ENCODE results near the gene PHLPP1.

Gene PHLPP1

GRCh38 chr18:62736077-62736855 lies 20.9 kb downstream of the PHLPP1 start:
- Histone ChIP-seq H3K23ac (ENCODE audit: low read depth, low read length, poor library complexity) (no peak overlapping the region), H2BK12ac (ENCODE audit: low read length) (no peak overlapping the region), H2BK5ac (ENCODE audit: low read length) (no peak overlapping the region), H3K79me1 (ENCODE audit: low read depth, low read length) (no peaks in the 10 kb centered on the region), H3K27ac (replicated peaks; ENCODE audit: low read length) (no peak overlapping the region), H4K8ac (ENCODE audit: low read depth, low read length) (no peak overlapping the region), H3K14ac (ENCODE audit: low read length) (no peak overlapping the region), H3K4ac (ENCODE audit: low read length) (no peak overlapping the region), H3K4me2 (ENCODE audit: insufficient read depth, low read length, poor library complexity, severe bottlenecking) (no peak overlapping the region), H3K18ac (ENCODE audit: low read length) (no peak overlapping the region), H3K4me3 (ENCODE audit: low read length in 2 of 2) (no peak overlapping the region), H2AK5ac (ENCODE audit: low read depth, low read length) (no peak overlapping the region), H2BK120ac (ENCODE audit: low read depth, low read length) (no peak overlapping the region), H4K91ac (ENCODE audit: low read depth, low read length, poor library complexity) (no peak overlapping the region), H3K4me1 (ENCODE audit: control insufficient read depth in 2 of 2, insufficient read depth in 1 of 2, low read depth in 1 of 2, low read length in 2 of 2) (peaks cover 3 to 4% of the 10 kb centered on the region in 2 donors), H3K9me3 (replicated peaks in 1 of 2; ENCODE audit: control insufficient read depth in 2 of 2, insufficient read depth in 1 of 2, low read depth in 1 of 2, low read length in 2 of 2) (peaks cover 4 to 27% of the 10 kb centered on the region in 2 donors), H3K9ac (ENCODE audit: low read depth, low read length, poor library complexity) (no peak overlapping the region), H2BK15ac (ENCODE audit: low read length) (no peak overlapping the region), H3K36me3 (replicated peaks in 1 of 2; ENCODE audit: control insufficient read depth in 2 of 2, insufficient read depth in 2 of 2, low read length in 2 of 2) (no peaks in the 10 kb centered on the region), H2AFZ (ENCODE audit: low read length) (no peak overlapping the region), H3K27me3 (ENCODE audit: control insufficient read depth in 3 of 3, insufficient read depth in 3 of 3, low read depth in 1 of 3, low read length in 3 of 3) (no peaks in the 10 kb centered on the region)
- no peak for DNase-seq (ENCODE audit: low spot score)
- WGBS, 2 donors (ENCODE audit: extremely low coverage in 2 of 2, insufficient read length in 2 of 2, insufficient replicate concordance in 1 of 2): no CpG with 5 or more reads among the region's 4 CpGs

DNA sequence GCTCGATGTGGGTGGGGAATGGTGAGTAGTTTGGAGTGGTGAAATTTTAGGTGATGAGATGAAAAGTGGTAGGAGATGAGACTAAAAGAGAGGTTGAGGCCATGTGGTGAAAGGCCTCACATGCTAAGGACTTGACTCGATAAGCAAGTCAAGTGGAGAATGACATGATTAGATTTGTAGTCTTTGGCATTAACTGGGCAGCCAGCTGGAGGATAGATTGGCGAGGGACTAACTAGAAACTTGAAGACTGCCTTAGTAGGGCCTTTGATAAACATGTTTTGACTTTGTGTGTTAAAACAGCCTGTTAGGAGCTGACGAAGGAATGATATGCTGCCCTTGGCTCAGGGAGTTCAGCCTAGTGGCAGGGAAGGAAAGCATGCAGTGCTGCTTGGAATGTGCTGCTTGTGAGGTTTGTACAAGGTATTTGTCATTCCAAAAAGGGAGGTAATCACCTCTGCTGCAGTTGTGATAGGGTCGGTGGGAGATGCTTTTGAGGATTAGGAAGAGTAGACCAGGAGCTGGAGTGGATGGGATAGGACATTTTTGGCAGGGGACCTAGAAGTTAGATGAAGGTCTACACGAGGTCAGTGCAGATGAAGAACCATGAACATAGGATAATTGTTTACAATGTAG lies 22.0 kb downstream of the PHLPP1 start:
- no peak overlapping the region for H3K4me2 ChIP-seq (ENCODE audit: insufficient read depth, low read length, poor library complexity, severe bottlenecking)
- no peak overlapping the region for H3K23ac ChIP-seq (ENCODE audit: low read depth, low read length, poor library complexity)
- no peak overlapping the region for H2BK5ac ChIP-seq (ENCODE audit: low read length)
- no peaks in the 10 kb centered on the region for H3K79me1 ChIP-seq (ENCODE audit: low read depth, low read length)
- H3K36me3 ChIP-seq (replicated peaks in 1 of 2; ENCODE audit: control insufficient read depth in 2 of 2, insufficient read depth in 2 of 2, low read length in 2 of 2): no peaks in the 10 kb centered on the region
- H3K27ac ChIP-seq (replicated peaks; ENCODE audit: low read length): no peak overlapping the region
- no peak overlapping the region for H4K91ac ChIP-seq (ENCODE audit: low read depth, low read length, poor library complexity)
- H2BK15ac ChIP-seq (ENCODE audit: low read length): no peak overlapping the region
- no peak overlapping the region for H2BK120ac ChIP-seq (ENCODE audit: low read depth, low read length)
- H3K4ac ChIP-seq (ENCODE audit: low read length): no peak overlapping the region
- no peak for DNase-seq (ENCODE audit: low spot score)
- no peaks in the 10 kb centered on the region for H3K27me3 ChIP-seq (ENCODE audit: control insufficient read depth in 3 of 3, insufficient read depth in 3 of 3, low read depth in 1 of 3, low read length in 3 of 3)
- H2AFZ ChIP-seq (ENCODE audit: low read length): no peak overlapping the region
- H3K4me3 ChIP-seq (ENCODE audit: low read length in 2 of 2): no peak overlapping the region
- peaks cover 1 to 17% of the 10 kb centered on the region in 2 donors for H3K9me3 ChIP-seq (replicated peaks in 1 of 2; ENCODE audit: control insufficient read depth in 2 of 2, insufficient read depth in 1 of 2, low read depth in 1 of 2, low read length in 2 of 2)
- no peak overlapping the region for H3K9ac ChIP-seq (ENCODE audit: low read depth, low read length, poor library complexity)
- no peak overlapping the region for H4K8ac ChIP-seq (ENCODE audit: low read depth, low read length)
- 100% methylated on average over 1 of the region's 6 CpGs; no CpG with 5 or more reads in 1 of the 2 donors for WGBS, 2 donors (ENCODE audit: extremely low coverage in 2 of 2, insufficient read length in 2 of 2, insufficient replicate concordance in 1 of 2)
- no peak overlapping the region for H3K18ac ChIP-seq (ENCODE audit: low read length)
- no peak overlapping the region for H2AK5ac ChIP-seq (ENCODE audit: low read depth, low read length)
- no peak overlapping the region for H3K14ac ChIP-seq (ENCODE audit: low read length)
- peaks cover 5 to 7% of the 10 kb centered on the region in 2 donors for H3K4me1 ChIP-seq (ENCODE audit: control insufficient read depth in 2 of 2, insufficient read depth in 1 of 2, low read depth in 1 of 2, low read length in 2 of 2)
- no peak overlapping the region for H2BK12ac ChIP-seq (ENCODE audit: low read length)

GRCh38 chr18:62738639-62739038 lies 23.3 kb downstream of the PHLPP1 start:
- Histone ChIP-seq H3K4ac (ENCODE audit: low read length) (no peak overlapping the region), H3K4me2 (ENCODE audit: insufficient read depth, low read length, poor library complexity, severe bottlenecking) (no peak overlapping the region), H3K36me3 (replicated peaks in 1 of 2; ENCODE audit: control insufficient read depth in 2 of 2, insufficient read depth in 2 of 2, low read length in 2 of 2) (no peaks in the 10 kb centered on the region), H3K9ac (ENCODE audit: low read depth, low read length, poor library complexity) (no peak overlapping the region), H3K23ac (ENCODE audit: low read depth, low read length, poor library complexity) (no peak overlapping the region), H3K27me3 (ENCODE audit: control insufficient read depth in 3 of 3, insufficient read depth in 3 of 3, low read depth in 1 of 3, low read length in 3 of 3) (no peaks in the 10 kb centered on the region), H3K27ac (replicated peaks; ENCODE audit: low read length) (no peak overlapping the region), H2AK5ac (ENCODE audit: low read depth, low read length) (no peak overlapping the region), H4K91ac (ENCODE audit: low read depth, low read length, poor library complexity) (no peak overlapping the region), H2BK15ac (ENCODE audit: low read length) (no peak overlapping the region), H2BK120ac (ENCODE audit: low read depth, low read length) (no peak overlapping the region), H3K4me1 (ENCODE audit: control insufficient read depth in 2 of 2, insufficient read depth in 1 of 2, low read depth in 1 of 2, low read length in 2 of 2) (peaks cover 5 to 7% of the 10 kb centered on the region in 2 donors), H4K8ac (ENCODE audit: low read depth, low read length) (no peak overlapping the region), H3K4me3 (ENCODE audit: low read length in 2 of 2) (no peak overlapping the region), H2BK5ac (ENCODE audit: low read length) (no peak overlapping the region), H2BK12ac (ENCODE audit: low read length) (no peak overlapping the region), H3K9me3 (replicated peaks in 1 of 2; ENCODE audit: control insufficient read depth in 2 of 2, insufficient read depth in 1 of 2, low read depth in 1 of 2, low read length in 2 of 2) (peaks cover 0 to 4% of the 10 kb centered on the region in 2 donors), H3K18ac (ENCODE audit: low read length) (no peak overlapping the region), H2AFZ (ENCODE audit: low read length) (no peak overlapping the region), H3K14ac (ENCODE audit: low read length) (no peak overlapping the region), H3K79me1 (ENCODE audit: low read depth, low read length) (no peaks in the 10 kb centered on the region)
- no CpG with 5 or more reads among the region's 1 CpG for WGBS, 2 donors (ENCODE audit: extremely low coverage in 2 of 2, insufficient read length in 2 of 2, insufficient replicate concordance in 1 of 2)
- no peak for DNase-seq (ENCODE audit: low spot score)

DNA sequence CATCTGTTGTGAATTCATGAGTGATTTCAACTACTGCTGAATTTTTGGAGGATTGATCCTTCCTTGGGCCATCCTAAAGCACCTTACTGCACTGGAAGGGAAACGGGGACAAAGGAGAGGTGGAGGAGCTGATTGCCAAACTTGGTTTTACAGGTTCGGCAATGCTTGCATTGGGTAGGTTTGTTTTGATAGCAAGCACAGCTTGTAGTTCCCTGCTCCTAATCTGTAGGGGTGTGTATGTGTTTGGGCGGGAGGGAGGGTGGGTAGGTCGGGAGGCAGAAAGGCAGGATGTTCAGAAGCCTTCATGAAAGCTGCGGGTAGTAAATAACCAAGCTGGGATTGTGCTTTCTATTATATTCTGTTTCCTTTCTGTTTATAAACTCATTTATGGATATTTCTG lies 24.6 kb downstream of the PHLPP1 start:
- Histone ChIP-seq H2BK120ac (ENCODE audit: low read depth, low read length) (no peak overlapping the region), H3K4me1 (ENCODE audit: control insufficient read depth in 2 of 2, insufficient read depth in 1 of 2, low read depth in 1 of 2, low read length in 2 of 2) (peaks cover 7 to 10% of the 10 kb centered on the region in 2 donors), H3K23ac (ENCODE audit: low read depth, low read length, poor library complexity) (no peak overlapping the region), H3K27me3 (ENCODE audit: control insufficient read depth in 3 of 3, insufficient read depth in 3 of 3, low read depth in 1 of 3, low read length in 3 of 3) (no peaks in the 10 kb centered on the region), H3K9me3 (replicated peaks in 1 of 2; ENCODE audit: control insufficient read depth in 2 of 2, insufficient read depth in 1 of 2, low read depth in 1 of 2, low read length in 2 of 2) (peaks cover 0 to 2% of the 10 kb centered on the region in 2 donors), H2BK12ac (ENCODE audit: low read length) (no peak overlapping the region), H3K36me3 (replicated peaks in 1 of 2; ENCODE audit: control insufficient read depth in 2 of 2, insufficient read depth in 2 of 2, low read length in 2 of 2) (no peaks in the 10 kb centered on the region), H4K8ac (ENCODE audit: low read depth, low read length) (no peak overlapping the region), H3K18ac (ENCODE audit: low read length) (no peak overlapping the region), H2BK5ac (ENCODE audit: low read length) (no peak overlapping the region), H2BK15ac (ENCODE audit: low read length) (no peak overlapping the region), H3K27ac (replicated peaks; ENCODE audit: low read length) (no peak overlapping the region), H4K91ac (ENCODE audit: low read depth, low read length, poor library complexity) (no peak overlapping the region), H2AFZ (ENCODE audit: low read length) (no peak overlapping the region), H2AK5ac (ENCODE audit: low read depth, low read length) (no peak overlapping the region), H3K4me2 (ENCODE audit: insufficient read depth, low read length, poor library complexity, severe bottlenecking) (no peak overlapping the region), H3K4ac (ENCODE audit: low read length) (no peak overlapping the region), H3K14ac (ENCODE audit: low read length) (no peak overlapping the region), H3K4me3 (ENCODE audit: low read length in 2 of 2) (no peak overlapping the region), H3K79me1 (ENCODE audit: low read depth, low read length) (no peaks in the 10 kb centered on the region), H3K9ac (ENCODE audit: low read depth, low read length, poor library complexity) (no peak overlapping the region)
- DNase-seq (ENCODE audit: low spot score): no peak
- WGBS, 2 donors (ENCODE audit: extremely low coverage in 2 of 2, insufficient read length in 2 of 2, insufficient replicate concordance in 1 of 2): no CpG with 5 or more reads among the region's 5 CpGs

Data from neuronal stem cell (in vitro differentiated cells).